ENCODE measurements around the gene CCDC73.

DNA sequence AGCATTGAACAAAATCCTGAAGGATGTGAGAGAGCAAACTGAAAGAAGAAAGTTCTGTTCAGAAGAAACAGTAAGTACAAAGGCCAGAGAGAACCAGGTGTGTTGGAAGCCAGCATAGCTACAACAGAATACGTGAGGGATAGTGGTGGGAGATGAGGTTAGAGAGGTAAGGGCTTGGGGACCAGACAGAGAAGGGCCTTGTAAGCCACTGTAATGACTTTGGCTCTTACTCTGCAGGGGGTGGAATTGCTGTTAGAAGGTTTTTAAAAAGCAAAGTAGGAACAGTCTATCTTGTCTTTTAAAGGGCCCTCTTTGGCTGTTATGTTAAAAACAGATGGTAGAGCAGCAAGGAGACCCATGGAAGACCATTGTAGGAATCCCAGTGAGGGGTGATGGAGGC is 39.5 kb upstream of the CCDC73 start:
- TF ChIP-seq, protein P1, sequence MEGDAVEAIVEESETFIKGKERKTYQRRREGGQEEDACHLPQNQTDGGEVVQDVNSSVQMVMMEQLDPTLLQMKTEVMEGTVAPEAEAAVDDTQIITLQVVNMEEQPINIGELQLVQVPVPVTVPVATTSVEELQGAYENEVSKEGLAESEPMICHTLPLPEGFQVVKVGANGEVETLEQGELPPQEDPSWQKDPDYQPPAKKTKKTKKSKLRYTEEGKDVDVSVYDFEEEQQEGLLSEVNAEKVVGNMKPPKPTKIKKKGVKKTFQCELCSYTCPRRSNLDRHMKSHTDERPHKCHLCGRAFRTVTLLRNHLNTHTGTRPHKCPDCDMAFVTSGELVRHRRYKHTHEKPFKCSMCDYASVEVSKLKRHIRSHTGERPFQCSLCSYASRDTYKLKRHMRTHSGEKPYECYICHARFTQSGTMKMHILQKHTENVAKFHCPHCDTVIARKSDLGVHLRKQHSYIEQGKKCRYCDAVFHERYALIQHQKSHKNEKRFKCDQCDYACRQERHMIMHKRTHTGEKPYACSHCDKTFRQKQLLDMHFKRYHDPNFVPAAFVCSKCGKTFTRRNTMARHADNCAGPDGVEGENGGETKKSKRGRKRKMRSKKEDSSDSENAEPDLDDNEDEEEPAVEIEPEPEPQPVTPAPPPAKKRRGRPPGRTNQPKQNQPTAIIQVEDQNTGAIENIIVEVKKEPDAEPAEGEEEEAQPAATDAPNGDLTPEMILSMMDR (IDR thresholded peaks at IDR 0.05; ENCODE audit: insufficient read depth, low read depth, low read length) = no peak
- no peak for TF ChIP-seq EZH2 (IDR thresholded peaks at IDR 0.05; ENCODE audit: insufficient read depth, low read length)
